GM13976 (cell line): ENCODE measurements around the gene INVS.

Source experiments
- DNase-seq: peaks from one replicate; pipeline ENCODE4 v3.0.0; 2012; ENCODE audit warnings: low spot score
- in situ Hi-C: fragments of 300-500 bp; cut with MboI; formaldehyde crosslinking; loops from one replicate; pipeline ENCODE4 v1.12.0; 2022; ENCODE audit warnings: low sequenced_read_pairs, mixed read lengths, inconsistent platforms; ENCODE audit not compliant: unreplicated experiment
- TF ChIP-seq, protein P1 (sequence below): IDR thresholded peaks from 2 replicates; pipeline ENCODE4 v1.5.1; 2012; ENCODE audit warnings: borderline replicate concordance, mild to moderate bottlenecking; ENCODE audit not compliant: insufficient read depth; ENCODE audit errors: extremely low read depth, missing control alignments, control extremely low read depth

Gene INVS

GRCh38 chr9:100112677-100113336 is 13.8 kb downstream of the INVS start:
- in situ Hi-C loops, result no loop called here
- DNase-seq, result no peak
- TF ChIP-seq, protein P1, sequence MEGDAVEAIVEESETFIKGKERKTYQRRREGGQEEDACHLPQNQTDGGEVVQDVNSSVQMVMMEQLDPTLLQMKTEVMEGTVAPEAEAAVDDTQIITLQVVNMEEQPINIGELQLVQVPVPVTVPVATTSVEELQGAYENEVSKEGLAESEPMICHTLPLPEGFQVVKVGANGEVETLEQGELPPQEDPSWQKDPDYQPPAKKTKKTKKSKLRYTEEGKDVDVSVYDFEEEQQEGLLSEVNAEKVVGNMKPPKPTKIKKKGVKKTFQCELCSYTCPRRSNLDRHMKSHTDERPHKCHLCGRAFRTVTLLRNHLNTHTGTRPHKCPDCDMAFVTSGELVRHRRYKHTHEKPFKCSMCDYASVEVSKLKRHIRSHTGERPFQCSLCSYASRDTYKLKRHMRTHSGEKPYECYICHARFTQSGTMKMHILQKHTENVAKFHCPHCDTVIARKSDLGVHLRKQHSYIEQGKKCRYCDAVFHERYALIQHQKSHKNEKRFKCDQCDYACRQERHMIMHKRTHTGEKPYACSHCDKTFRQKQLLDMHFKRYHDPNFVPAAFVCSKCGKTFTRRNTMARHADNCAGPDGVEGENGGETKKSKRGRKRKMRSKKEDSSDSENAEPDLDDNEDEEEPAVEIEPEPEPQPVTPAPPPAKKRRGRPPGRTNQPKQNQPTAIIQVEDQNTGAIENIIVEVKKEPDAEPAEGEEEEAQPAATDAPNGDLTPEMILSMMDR, result no peak

GRCh38 chr9:100117316-100117715 is 18.3 kb downstream of the INVS start:
- in situ Hi-C loops, result no loop called here
- TF ChIP-seq, protein P1, result no peak
- no peak for DNase-seq

GRCh38 chr9:100120286-100120685 is 21.2 kb downstream of the INVS start:
- DNase-seq, result no peak
- in situ Hi-C loops, result no loop called here
- TF ChIP-seq, protein P1, result no peak

- DNase-seq, result no peak
- TF ChIP-seq, protein P1, result no peak
- in situ Hi-C loops, result no loop called here
These were observed 26.2 kb downstream of the INVS start for GRCh38 chr9:100125236-100125635.

DNA sequence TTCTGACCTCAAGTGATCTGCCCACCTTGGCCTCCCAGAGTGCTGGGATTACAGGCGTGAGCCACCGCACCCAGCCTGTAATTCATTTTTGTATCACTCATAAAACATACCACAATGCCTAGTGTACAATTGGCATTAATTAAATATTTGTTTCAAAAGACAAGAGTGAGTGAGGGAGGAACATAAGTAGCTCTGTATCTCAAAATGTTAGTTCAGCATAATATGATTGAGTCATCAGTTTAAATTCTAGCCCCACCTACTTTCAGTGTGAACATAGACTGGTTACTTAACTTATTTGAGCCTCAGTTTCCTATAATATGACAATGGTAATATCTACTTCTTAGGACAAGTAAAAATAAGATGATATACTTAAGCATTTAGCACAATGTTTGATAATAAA is 26.9 kb downstream of the INVS start:
- no peak for DNase-seq
- TF ChIP-seq, protein P1, result no peak
- in situ Hi-C loops, result no loop called here

DNA sequence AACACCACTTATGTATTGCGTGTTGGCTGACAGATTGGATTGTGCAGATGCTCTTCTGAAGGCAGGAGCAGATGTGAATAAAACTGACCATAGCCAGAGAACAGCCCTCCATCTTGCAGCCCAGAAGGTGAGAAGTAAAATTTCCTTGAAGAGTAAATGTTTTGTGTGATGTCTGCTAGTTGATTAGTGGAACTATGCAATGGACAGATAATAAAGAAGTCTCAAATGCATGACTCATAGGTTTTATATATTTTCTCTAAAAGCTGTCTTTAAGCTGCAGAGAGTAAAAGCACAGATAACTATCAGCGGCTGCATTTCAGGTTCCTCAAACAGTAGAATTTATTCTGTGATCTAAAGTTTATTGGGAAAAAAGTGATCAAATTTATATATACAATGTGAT is 27.4 kb downstream of the INVS start:
- no peak for DNase-seq
- TF ChIP-seq, protein P1, result no peak
- in situ Hi-C loops, result no loop called here

DNA sequence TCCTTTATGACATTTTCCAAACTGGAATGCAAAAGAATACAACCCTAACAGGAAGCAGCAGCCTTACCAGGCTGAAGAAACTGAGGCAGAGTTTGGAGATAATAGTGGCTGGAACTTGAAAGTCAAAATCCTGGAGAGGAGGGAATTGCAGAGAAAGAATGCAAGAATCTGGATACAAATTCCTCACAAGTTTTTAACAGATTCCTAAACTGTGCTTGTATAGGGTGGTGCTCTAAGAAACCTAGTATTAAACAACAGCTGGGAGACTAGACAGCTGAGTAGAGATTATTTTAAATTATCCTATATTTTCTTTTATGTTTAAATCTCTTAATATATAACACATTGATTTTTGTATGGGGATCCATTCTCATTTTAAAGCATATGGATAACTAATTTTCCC is 30.7 kb downstream of the INVS start:
- in situ Hi-C loops, result no loop called here
- no peak for DNase-seq
- TF ChIP-seq, protein P1, result no peak
